Measurements from ENCODE around the gene TMCC1. TPM values are rescaled to one million over a fixed set of nuclear protein-coding genes. Genes with fewer than 3 reads are reported as not detected.

The TMCC1 gene
- total and polyA plus RNA-seq, 7 donors, result 10.3 to 35.2 (median 27.6) TPM

DNA sequence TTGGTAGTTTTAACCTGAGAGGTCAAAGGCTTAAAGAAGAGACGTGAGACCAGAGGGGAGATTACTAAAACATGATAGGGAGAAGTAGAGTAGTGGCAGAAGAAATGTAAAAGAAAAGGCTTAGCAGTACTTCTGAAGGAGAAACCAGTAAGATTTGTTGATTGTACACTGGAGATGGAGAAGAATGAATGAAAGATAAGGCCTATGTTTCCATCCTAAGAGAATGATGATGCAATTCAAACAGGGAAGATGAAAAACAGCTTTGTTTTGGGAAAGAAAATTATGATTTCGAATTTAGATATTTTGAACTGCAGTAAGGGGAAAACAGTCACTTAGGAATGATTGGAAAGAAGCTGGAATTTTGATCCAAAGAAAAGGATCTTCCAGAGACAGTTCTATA, 189.6 kb downstream of the TMCC1 start:
- TF ChIP-seq EP300 (IDR thresholded peaks at IDR 0.05) (no peak), POLR2A (IDR thresholded peaks at IDR 0.05) (no peak), CTCF (IDR thresholded peaks at IDR 0.05) (no peak), POLR2AphosphoS5 (IDR thresholded peaks at IDR 0.05) (no peak)

GRCh38 chr3:129702934-129703712, 190.4 kb downstream of the TMCC1 start:
- H3K27ac ChIP-seq, result no peak overlapping the region
- H3K27me3 ChIP-seq, result no peaks in the 10 kb centered on the region
- intact Hi-C loops (cut with DNase I), result no loop called here
- no peak for DNase-seq
- H3K4me3 ChIP-seq, result no peak overlapping the region
- no peak for TF ChIP-seq POLR2AphosphoS5 (IDR thresholded peaks at IDR 0.05)
- TF ChIP-seq EP300 (IDR thresholded peaks at IDR 0.05), result no peak
- no peak for TF ChIP-seq POLR2A (IDR thresholded peaks at IDR 0.05)
- TF ChIP-seq CTCF (IDR thresholded peaks at IDR 0.05), result no peak
- 94 to 97% methylated on average over 10 of the region's 10 CpGs for WGBS, 2 donors
- H3K4me1 ChIP-seq, result no peaks in the 10 kb centered on the region
- H3K36me3 ChIP-seq, result no peaks in the 10 kb centered on the region
- no peaks in the 10 kb centered on the region for H3K9me3 ChIP-seq

More for the DNA sequence above, 189.6 kb downstream of the TMCC1 start:
- no peak overlapping the region for H3K4me3 ChIP-seq
- H3K27ac ChIP-seq, result no peak overlapping the region
- intact Hi-C loops (cut with DNase I), result no loop called here
- H3K27me3 ChIP-seq, result no peaks in the 10 kb centered on the region
- no peaks in the 10 kb centered on the region for H3K9me3 ChIP-seq
- no peaks in the 10 kb centered on the region for H3K4me1 ChIP-seq
- no peak for DNase-seq
- H3K36me3 ChIP-seq, result no peaks in the 10 kb centered on the region
- WGBS, 2 donors, result 85% methylated on average over 2 of the region's 2 CpGs

DNA sequence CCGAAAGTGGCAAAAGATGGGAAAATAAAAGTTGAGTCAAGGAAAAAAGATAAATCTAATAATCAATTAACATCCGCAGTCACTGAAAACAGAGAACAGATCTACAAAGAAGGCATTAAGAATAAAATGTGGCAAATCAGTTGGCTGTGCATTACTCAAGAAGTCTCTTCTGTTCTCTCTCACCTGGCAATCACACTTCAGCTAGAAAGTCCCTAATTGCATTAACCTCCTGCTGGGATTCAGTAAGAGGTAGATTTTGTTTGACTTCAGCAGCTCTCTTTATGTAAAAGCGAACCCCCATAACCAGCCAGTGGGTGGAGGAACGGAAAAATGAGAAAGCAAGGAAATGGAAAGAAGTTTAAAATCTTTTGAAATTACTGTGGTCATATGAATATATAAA, 192.3 kb downstream of the TMCC1 start:
- Histone ChIP-seq H3K27me3 (no peaks in the 10 kb centered on the region), H3K36me3 (no peaks in the 10 kb centered on the region), H3K9me3 (no peaks in the 10 kb centered on the region), H3K27ac (no peak overlapping the region), H3K4me1 (no peaks in the 10 kb centered on the region), H3K4me3 (no peak overlapping the region)
- DNase-seq, result no peak
- 92 to 96% methylated on average over 4 of the region's 4 CpGs for WGBS, 2 donors
- TF ChIP-seq CTCF (IDR thresholded peaks at IDR 0.05) (no peak), POLR2A (IDR thresholded peaks at IDR 0.05) (no peak), POLR2AphosphoS5 (IDR thresholded peaks at IDR 0.05) (no peak), EP300 (IDR thresholded peaks at IDR 0.05) (no peak)
- intact Hi-C loops (cut with DNase I), result no loop called here

GRCh38 chr3:129699612-129700011, 193.9 kb downstream of the TMCC1 start:
- H3K4me3 ChIP-seq, result no peak overlapping the region
- WGBS, 2 donors, result 94 to 96% methylated on average over 1 of the region's 1 CpG
- TF ChIP-seq POLR2AphosphoS5 (IDR thresholded peaks at IDR 0.05) (no peak), EP300 (IDR thresholded peaks at IDR 0.05) (no peak)
- no peaks in the 10 kb centered on the region for H3K36me3 ChIP-seq
- H3K27ac ChIP-seq, result no peak overlapping the region
- no peak for DNase-seq
- H3K27me3 ChIP-seq, result no peaks in the 10 kb centered on the region
- H3K9me3 ChIP-seq, result no peaks in the 10 kb centered on the region
- intact Hi-C loops (cut with DNase I), result no loop called here
- H3K4me1 ChIP-seq, result no peaks in the 10 kb centered on the region

GRCh38 chr3:129699199-129699598, 194.3 kb downstream of the TMCC1 start:
- H3K9me3 ChIP-seq, result no peaks in the 10 kb centered on the region
- no peaks in the 10 kb centered on the region for H3K27me3 ChIP-seq
- H3K27ac ChIP-seq, result no peak overlapping the region
- 87 to 94% methylated on average over 4 of the region's 4 CpGs for WGBS, 2 donors
- H3K36me3 ChIP-seq, result no peaks in the 10 kb centered on the region
- no peaks in the 10 kb centered on the region for H3K4me1 ChIP-seq
- intact Hi-C loops (cut with DNase I), result no loop called here
- no peak for TF ChIP-seq POLR2AphosphoS5 (IDR thresholded peaks at IDR 0.05)
- TF ChIP-seq EP300 (IDR thresholded peaks at IDR 0.05), result no peak
- no peak for TF ChIP-seq POLR2A (IDR thresholded peaks at IDR 0.05)
- no peak for TF ChIP-seq CTCF (IDR thresholded peaks at IDR 0.05)
- DNase-seq, result no peak
- H3K4me3 ChIP-seq, result no peak overlapping the region
